ENCODE data around the gene MLLT10.

MLLT10 gene

GRCh38 chr10:21520949-21521348 is 13.1 kb upstream of the MLLT10 start:
- no peak overlapping the region for H3K9ac ChIP-seq
- H3K9me3 ChIP-seq, result no peaks in the 10 kb centered on the region
- peaks cover 100% of the 10 kb centered on the region for H3K27me3 ChIP-seq
- no peak overlapping the region for H3K27ac ChIP-seq
- H4K20me1 ChIP-seq, result peaks cover 94% of the 10 kb centered on the region
- peaks cover 6% of the 10 kb centered on the region for H3K4me1 ChIP-seq
- TF ChIP-seq Cebpa-rat (IDR thresholded peaks at IDR 0.05), result no peak
- H3K36me3 ChIP-seq, result no peaks in the 10 kb centered on the region
- no peak overlapping the region for H3K4me2 ChIP-seq
- no peak overlapping the region for H3K4me3 ChIP-seq

DNA sequence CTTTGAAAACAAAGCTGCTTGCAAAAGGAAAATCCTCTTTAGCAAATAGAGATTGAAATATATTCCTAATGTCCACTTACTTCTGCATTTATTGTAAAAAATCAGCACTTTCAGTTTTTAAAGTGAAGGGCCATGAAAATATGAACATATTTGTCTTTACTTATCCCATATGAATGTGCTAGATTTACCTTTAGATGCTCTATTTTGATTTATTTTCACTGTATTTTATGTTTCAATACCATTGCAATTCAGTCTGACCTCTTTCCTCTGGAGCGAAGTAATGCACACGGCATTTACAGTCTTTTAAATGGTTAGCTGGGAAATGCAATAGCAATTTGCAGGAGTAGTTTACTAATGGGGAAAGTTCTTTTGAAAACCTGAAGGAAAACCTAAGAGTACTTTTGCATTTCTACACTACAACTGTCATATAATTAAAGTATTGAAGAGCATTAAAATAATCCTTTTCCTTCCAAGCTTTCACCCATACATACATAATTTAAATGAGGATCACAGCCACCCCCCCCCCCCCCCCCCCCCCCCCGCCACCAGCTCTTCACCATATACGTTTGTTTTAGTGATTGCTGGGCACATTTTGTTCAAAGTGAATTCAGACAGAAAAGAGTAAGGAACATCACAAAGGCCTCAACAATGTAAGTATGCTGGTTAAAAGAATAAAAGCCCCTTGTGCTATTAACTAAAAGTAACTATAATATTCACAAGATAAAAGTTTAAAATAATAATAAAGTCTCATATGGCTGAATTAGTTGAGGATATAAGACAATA is 12.1 kb upstream of the MLLT10 start:
- H3K9ac ChIP-seq, result no peak overlapping the region
- peaks cover 4% of the 10 kb centered on the region for H3K4me1 ChIP-seq
- no peak for TF ChIP-seq Cebpa-rat (IDR thresholded peaks at IDR 0.05)
- H4K20me1 ChIP-seq, result peaks cover 94% of the 10 kb centered on the region
- peaks cover 100% of the 10 kb centered on the region for H3K27me3 ChIP-seq
- H3K4me3 ChIP-seq, result no peak overlapping the region
- no peak overlapping the region for H3K4me2 ChIP-seq
- no peaks in the 10 kb centered on the region for H3K9me3 ChIP-seq
- H3K27ac ChIP-seq, result no peak overlapping the region
- no peaks in the 10 kb centered on the region for H3K36me3 ChIP-seq

- no peak overlapping the region for H3K4me2 ChIP-seq
- peaks cover 100% of the 10 kb centered on the region for H3K27me3 ChIP-seq
- no peak overlapping the region for H3K4me3 ChIP-seq
- no peak overlapping the region for H3K9ac ChIP-seq
- TF ChIP-seq Cebpa-rat (IDR thresholded peaks at IDR 0.05), result no peak
- no peaks in the 10 kb centered on the region for H3K36me3 ChIP-seq
- H3K4me1 ChIP-seq, result no peaks in the 10 kb centered on the region; the same call in 1 of the 2 replicates
- H3K9me3 ChIP-seq, result no peaks in the 10 kb centered on the region
- no peak overlapping the region for H3K27ac ChIP-seq
- H4K20me1 ChIP-seq, result peaks cover 94% of the 10 kb centered on the region
Measured at GRCh38 chr10:21522631-21523406, 11.2 kb upstream of the MLLT10 start.

GRCh38 chr10:21523557-21524008 is 10.4 kb upstream of the MLLT10 start:
- no peak overlapping the region for H3K4me2 ChIP-seq
- H3K4me1 ChIP-seq, result no peaks in the 10 kb centered on the region; the same call in 1 of the 2 replicates
- no peak for TF ChIP-seq Cebpa-rat (IDR thresholded peaks at IDR 0.05)
- no peak overlapping the region for H3K4me3 ChIP-seq
- H3K27ac ChIP-seq, result no peak overlapping the region
- H3K36me3 ChIP-seq, result no peaks in the 10 kb centered on the region
- H3K27me3 ChIP-seq, result peaks cover 100% of the 10 kb centered on the region
- H3K9me3 ChIP-seq, result no peaks in the 10 kb centered on the region
- peaks cover 94% of the 10 kb centered on the region for H4K20me1 ChIP-seq
- H3K9ac ChIP-seq, result no peak overlapping the region

GRCh38 chr10:21524131-21524525 is 9.9 kb upstream of the MLLT10 start:
- TF ChIP-seq Cebpa-rat (IDR thresholded peaks at IDR 0.05), result no peak
- no peaks in the 10 kb centered on the region for H3K9me3 ChIP-seq
- no peak overlapping the region for H3K27ac ChIP-seq
- peaks cover 94% of the 10 kb centered on the region for H4K20me1 ChIP-seq
- no peak overlapping the region for H3K4me2 ChIP-seq
- H3K36me3 ChIP-seq, result no peaks in the 10 kb centered on the region
- H3K4me1 ChIP-seq, result no peaks in the 10 kb centered on the region; the same call in 1 of the 2 replicates
- no peak overlapping the region for H3K4me3 ChIP-seq
- peaks cover 100% of the 10 kb centered on the region for H3K27me3 ChIP-seq
- no peak overlapping the region for H3K9ac ChIP-seq

DNA sequence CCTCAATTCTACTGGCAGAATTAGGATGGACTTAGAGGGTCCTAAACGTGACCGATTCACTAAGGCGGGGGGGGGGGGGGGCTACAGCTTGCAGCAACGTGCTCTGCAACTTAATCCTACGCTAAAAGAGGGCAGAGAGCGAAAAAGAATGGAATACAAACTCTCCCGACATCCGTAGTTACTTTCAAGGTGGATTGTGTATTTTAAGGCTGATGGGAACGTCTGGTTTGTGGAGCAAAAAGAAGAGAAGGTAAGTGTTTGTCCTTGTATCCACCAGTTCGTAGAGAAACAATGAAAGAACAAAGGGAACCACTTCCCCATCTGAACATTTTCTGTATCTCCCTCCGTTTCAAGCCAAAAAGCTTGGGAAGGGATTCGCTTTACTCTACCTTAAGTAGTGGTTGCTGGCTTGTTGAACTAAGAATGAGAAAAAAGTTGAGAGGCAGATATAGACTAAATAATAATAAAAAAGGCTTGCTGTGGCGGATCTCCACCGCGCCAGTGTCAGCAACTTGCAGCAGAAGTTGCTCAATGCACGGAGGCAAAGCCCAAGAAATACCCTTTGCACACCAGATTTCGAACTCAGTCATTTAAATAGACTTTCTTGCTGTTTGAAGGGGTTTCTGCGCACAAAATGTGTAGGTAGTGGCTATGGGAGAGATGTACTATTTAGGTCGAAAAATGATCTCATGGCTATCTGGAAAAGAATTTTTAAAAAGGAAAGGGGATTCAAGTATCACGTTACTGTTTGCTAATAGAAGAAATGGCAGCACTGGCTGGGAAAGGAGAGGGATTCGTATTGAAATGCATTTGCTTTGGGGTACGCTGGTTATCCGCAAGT is 9.3 kb upstream of the MLLT10 start:
- H3K9ac ChIP-seq, result no peak overlapping the region
- H3K9me3 ChIP-seq, result no peaks in the 10 kb centered on the region
- no peaks in the 10 kb centered on the region for H3K36me3 ChIP-seq
- peaks cover 100% of the 10 kb centered on the region for H3K27me3 ChIP-seq
- H4K20me1 ChIP-seq, result peaks cover 94% of the 10 kb centered on the region
- H3K4me2 ChIP-seq, result no peak overlapping the region
- no peak overlapping the region for H3K4me3 ChIP-seq
- H3K4me1 ChIP-seq, result no peaks in the 10 kb centered on the region; the same call in 1 of the 2 replicates
- TF ChIP-seq Cebpa-rat (IDR thresholded peaks at IDR 0.05), result peak; percentile 39; the same call in 1 of the 2 replicates
- no peak overlapping the region for H3K27ac ChIP-seq

DNA sequence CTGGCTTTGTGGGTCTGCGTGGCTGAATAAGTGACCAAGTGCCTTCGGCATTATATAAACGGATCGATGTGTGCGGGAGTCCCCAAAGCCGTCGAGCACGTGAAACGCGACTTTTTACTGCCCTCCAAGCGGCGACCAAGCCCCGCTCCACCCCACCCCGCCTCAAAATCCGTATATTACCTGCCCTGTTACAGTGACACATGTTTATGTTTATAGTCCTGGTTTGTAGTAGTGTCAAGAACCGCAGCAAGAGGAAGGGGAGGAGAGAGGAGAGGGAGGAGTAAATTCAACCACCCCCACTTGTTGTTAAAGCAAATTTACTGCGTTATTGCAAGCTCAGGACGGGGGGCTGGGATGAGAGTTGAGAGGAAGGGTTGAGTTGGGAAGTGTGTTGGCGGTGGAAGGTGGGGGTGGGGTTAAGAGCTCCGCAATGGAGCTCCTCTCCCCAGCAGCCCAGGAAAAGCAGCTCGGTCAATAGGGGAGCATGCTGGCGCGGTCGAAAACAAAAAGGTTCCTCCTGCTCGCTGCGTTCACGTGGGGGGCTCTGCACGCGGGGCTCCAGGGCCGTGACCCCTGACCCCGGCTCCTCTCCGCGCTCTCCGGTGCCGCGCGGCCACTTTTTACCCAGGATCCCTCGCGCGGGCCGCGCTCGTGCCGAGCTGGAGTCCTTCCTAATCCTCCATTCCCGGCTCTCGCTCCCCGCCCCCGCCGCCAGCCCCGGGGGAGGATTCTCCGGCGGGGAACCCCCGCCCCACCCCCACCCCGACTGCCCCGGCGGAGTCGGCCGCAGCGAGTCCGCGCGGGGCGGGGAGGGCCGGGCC is 8.5 kb upstream of the MLLT10 start, which contains the start of gene SKIDA1:
Gene SKIDA1 (minus strand): TSS at position 316 of the 821 bp plus-strand sequence. CDS start 7,860 bp downstream, outside the sequence.
- H3K4me3 ChIP-seq, result peak within 1 kb of the TSS; percentile 57
- no peak within 1 kb of the TSS for H3K9ac ChIP-seq
- H3K27ac ChIP-seq, result no peak within 1 kb of the TSS
- TF ChIP-seq Cebpa-rat (IDR thresholded peaks at IDR 0.05), result no peak
- H3K9me3 ChIP-seq, result no peaks in the 10 kb centered on the region
- H3K4me2 ChIP-seq, result peak within 1 kb of the TSS; percentile 72
- no peaks in the 10 kb centered on the region for H3K36me3 ChIP-seq
- peaks cover 100% of the 10 kb centered on the region for H3K27me3 ChIP-seq
- H3K4me1 ChIP-seq, result no peaks in the 10 kb centered on the region; the same call in 1 of the 2 replicates
- H4K20me1 ChIP-seq, result peaks cover 92% of the 10 kb centered on the region

GRCh38 chr10:21526188-21526859 is 7.7 kb upstream of the MLLT10 start:
- Histone ChIP-seq H3K27ac (no peak overlapping the region), H3K4me2 (peak overlapping the region; percentile 72), H3K4me1 (no peaks in the 10 kb centered on the region; the same call in 1 of the 2 replicates), H3K4me3 (peak overlapping the region; percentile 28; the same call in 1 of the 2 replicates), H3K27me3 (peaks cover 100% of the 10 kb centered on the region), H3K9me3 (no peaks in the 10 kb centered on the region), H4K20me1 (peaks cover 89% of the 10 kb centered on the region), H3K36me3 (no peaks in the 10 kb centered on the region), H3K9ac (no peak overlapping the region)
- TF ChIP-seq Cebpa-rat (IDR thresholded peaks at IDR 0.05), result no peak
